Measurements from ENCODE around the gene TMEM87B.

Gene TMEM87B, protein sequence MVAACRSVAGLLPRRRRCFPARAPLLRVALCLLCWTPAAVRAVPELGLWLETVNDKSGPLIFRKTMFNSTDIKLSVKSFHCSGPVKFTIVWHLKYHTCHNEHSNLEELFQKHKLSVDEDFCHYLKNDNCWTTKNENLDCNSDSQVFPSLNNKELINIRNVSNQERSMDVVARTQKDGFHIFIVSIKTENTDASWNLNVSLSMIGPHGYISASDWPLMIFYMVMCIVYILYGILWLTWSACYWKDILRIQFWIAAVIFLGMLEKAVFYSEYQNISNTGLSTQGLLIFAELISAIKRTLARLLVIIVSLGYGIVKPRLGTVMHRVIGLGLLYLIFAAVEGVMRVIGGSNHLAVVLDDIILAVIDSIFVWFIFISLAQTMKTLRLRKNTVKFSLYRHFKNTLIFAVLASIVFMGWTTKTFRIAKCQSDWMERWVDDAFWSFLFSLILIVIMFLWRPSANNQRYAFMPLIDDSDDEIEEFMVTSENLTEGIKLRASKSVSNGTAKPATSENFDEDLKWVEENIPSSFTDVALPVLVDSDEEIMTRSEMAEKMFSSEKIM

GRCh38 chr2:112054847-112055729, at the start of gene TMEM87B:
TMEM87B (plus strand) TSS chr2:112055269; CDS start chr2:112055592, 323 bp downstream.
- DNase-seq (ENCODE audit: low read depth) = peak; percentile 98

DNA sequence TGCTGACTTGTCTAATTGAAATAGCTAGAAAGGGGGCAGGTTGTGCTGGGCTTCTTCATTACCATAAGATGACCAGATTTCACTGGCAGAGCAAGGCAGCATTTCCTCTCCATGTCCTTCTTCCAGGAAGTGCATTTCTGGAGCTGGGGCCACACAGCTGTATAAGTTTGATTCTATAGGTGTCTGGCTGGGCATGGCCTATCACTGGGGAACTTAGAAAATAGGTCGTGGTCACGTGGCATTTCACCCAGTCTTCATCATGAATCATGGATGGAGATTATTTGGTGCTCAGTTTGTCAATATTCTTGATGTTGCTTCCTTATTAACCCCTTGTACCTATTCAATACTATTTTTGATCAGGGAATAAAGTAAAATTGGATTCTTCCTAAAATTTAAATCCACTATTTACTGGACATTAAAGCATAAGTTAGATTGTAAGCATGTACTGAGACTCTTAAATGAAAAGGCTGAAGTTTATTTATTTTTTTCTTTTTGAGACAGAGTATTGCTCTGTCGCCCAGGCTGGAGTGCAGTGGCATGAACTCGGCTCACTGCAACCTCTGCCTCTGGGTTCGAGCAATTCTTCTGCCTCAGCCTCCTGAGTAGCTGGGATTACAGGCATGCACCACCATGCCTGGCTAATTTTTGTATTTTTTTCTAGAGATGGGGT, 49.5 kb upstream of the TMEM87B start:
- no peak for DNase-seq (ENCODE audit: low read depth)

DNA sequence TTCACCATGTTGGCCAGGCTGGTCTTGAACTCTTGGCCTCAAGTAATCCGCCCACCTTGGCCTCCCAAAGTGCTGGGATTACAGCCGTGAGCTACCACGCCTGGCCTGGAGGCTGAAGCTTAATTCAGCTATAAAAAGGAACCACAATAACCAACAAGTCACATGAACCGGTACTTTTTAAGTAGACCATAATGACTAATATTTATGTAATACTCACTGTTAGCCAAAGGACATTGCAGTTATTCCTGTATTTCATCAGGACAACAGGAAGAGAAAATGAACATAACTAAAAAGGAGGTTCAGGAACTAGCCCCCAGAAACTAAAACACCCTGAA, 49.0 kb upstream of the TMEM87B start:
- DNase-seq (ENCODE audit: low read depth) = no peak

- DNase-seq (ENCODE audit: low read depth) = no peak
These were observed 47.6 kb upstream of the TMEM87B start for GRCh38 chr2:112007493-112007892.

- no peak for DNase-seq (ENCODE audit: low read depth)
These were observed 46.1 kb upstream of the TMEM87B start for GRCh38 chr2:112008910-112009485.

GRCh38 chr2:112010751-112011150, 44.3 kb upstream of the TMEM87B start:
- DNase-seq (ENCODE audit: low read depth) = no peak

DNA sequence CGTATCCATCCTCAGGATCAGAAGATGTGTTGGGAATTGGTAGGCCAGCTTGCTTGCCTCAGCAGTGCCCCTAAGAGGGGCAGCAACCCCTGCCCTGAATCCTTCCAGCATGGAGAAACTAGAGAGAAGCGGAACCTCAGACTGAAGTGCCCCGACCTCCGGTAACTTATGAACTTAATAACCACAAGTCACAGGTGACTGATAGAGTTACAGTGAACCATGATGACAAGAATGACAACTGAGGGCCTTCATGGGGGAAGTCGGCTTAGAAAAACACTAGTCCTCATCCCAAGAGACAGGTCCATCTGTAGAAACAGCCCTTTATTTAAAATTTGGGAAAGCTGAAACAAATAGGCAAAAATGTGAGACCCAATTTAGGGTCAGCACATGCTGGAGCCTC, 42.5 kb upstream of the TMEM87B start:
- DNase-seq (ENCODE audit: low read depth) = no peak

GRCh38 chr2:112018846-112019245, 36.2 kb upstream of the TMEM87B start:
- no peak for DNase-seq (ENCODE audit: low read depth)

- no peak for DNase-seq (ENCODE audit: low read depth)
These were observed 35.5 kb upstream of the TMEM87B start for GRCh38 chr2:112019569-112019982.

GRCh38 chr2:112020561-112020960, 34.5 kb upstream of the TMEM87B start:
- DNase-seq (ENCODE audit: low read depth) = no peak

DNA sequence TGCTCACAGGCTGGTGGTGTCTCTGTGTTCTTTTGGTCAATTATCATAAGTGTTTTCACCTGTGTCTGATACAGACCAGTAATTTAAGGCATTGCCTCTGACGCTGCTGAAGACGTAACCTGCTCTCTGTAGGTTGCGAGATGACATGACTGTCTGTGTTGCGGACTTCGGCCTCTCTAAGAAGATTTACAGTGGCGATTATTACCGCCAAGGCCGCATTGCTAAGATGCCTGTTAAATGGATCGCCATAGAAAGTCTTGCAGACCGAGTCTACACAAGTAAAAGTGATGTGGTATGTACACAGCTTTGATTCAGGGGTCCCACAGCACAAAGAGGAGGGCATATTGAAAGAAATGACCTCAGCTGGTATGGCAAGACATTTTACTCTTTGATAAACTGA, 33.8 kb upstream of the TMEM87B start:
- no peak for DNase-seq (ENCODE audit: low read depth)

DNA sequence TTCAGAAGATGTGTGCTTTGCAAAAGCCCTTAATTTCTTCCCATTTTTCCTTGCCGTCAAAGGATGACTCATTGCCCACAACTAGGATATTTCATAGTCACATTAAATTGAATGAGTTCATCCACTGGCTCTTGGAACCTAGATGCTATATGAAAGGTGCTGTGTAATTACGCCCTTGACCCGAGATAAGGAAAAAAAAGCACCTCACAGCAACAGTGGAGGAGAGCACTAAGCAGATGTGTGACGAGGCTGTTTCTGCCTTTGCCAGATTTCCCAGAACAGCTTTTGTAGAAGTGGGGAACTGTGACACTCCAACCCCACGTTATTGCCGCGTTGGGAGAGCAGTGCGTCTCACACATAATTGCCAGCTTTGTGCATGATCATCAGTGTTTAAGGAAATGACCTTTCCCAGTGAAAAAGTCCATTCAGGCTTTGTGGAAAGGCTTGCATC, 33.3 kb upstream of the TMEM87B start:
- no peak for DNase-seq (ENCODE audit: low read depth)

DNA sequence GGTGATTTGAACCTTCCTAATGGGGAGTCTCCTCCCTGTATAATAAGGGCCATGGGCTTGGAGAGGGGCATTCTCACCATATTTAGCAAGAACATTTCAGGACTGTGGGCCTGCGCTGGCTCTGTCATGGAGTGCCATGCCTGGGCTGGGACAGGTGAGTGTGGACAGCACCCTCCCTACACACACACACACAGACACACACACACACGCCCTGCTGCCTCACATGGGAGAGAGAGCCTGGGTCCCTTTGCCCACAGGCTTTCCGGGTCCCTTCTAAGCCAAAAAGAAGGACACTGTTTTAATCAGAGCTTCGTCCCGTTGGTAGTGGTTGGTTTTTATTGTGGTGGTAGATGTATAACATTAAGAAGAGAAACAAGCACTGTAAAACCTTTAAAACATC, 31.4 kb upstream of the TMEM87B start:
- DNase-seq (ENCODE audit: low read depth) = no peak

DNA sequence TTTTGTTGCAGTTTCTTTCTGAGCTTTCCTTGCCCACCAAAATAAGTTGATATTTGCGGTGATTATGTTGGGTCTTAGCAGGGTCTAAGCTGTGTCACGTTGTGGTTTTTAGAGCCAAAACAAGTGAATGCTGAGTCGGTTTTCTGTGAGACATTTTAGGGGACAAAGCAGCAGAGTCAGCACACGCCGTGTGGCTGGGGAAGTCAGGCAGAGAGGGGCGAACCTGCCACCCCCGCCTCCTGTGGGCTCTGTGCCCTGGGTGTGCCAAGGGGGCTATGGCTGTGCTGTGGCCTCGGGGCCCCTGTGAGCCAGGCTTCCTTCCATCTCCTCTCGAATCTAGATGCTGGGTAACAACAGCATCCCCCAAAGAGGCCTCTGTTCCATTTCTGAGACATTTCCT, 30.8 kb upstream of the TMEM87B start:
- no peak for DNase-seq (ENCODE audit: low read depth)

DNA sequence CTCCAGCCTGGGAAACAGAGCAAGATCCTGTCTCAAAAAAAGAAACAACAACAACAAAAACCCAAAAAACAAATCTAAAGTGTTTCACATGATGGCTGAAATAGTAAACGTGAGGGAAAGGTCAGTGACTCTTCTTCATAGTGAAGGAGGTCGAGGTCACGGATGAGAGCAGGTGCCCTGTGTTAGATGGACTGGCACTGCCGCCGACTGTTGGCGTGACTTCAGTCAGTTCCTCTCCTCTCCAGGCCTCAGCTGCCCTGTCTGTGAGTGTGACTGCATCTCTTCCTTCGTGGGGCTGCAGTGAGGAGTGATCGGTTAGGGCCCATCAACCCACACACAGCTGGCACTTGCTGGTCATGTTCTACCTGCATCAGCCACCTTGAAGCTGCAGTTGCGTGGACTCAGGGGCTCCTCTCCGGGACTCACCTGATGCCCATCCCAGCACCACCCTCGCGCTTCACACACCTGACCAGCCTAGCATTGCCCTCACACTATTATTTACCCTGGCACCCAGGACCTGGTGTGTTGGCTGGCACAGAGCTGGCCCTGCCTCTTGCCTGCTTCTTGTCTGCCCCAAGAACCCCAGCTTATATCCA, 30.1 kb upstream of the TMEM87B start:
- no peak for DNase-seq (ENCODE audit: low read depth)

- no peak for DNase-seq (ENCODE audit: low read depth)
These were observed 28.6 kb upstream of the TMEM87B start for GRCh38 chr2:112026509-112026908.

DNA sequence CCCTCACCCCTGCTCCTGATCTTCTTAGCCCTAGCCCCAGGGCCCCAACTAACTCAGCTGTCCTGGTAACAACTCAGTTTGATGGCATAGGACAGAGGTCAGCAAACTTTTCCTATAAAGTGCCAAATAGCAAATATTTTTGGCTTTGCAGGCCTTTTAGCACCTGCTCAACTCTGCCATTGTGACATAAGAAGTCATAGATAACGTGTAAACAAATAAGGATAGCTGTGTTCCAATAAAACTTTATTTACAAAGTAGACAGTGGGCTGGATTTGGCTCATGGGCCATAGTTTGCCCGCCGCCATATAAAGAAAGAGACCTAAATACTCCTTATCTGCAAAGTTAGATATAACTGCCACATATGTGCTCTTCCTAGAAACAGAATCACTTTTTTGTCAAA, 27.3 kb upstream of the TMEM87B start:
- DNase-seq (ENCODE audit: low read depth) = no peak

- DNase-seq (ENCODE audit: low read depth) = no peak
These were observed 25.9 kb upstream of the TMEM87B start for GRCh38 chr2:112029164-112029563.

DNA sequence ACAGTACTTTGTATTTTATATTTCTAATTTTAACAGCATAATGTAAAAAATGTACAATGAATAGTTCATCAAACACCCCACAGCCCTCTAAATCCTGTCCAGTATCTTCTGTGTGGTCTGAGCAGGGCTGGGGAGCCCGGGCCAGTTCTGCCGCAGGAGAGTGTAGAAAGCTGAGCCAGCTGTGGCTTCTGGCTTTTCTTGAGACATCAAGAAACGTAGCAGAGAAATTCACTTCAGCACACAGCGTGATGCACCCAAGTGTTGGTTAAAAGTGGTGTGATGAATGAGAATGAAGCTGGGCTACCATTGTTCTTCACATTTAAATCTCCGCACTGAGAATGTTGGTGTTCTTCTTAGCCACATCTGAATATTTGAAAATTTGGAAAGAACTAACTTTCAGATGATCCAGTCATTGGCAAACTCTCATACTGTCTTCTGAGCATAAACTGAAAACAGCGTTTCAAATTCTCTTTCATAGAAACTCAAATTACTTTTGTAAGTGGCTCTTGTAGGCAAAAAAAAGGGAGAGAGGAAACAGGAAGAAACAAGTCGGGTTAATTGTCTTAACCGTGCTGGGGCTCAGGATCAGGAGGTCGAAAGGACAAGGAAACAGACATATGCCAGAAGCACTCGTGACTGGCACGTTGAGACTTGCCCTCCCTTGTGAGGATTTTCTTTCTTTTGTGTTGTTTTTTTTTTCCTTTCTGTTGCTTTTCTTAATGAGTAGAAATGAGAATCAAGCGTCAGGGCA, 23.4 kb upstream of the TMEM87B start:
- DNase-seq (ENCODE audit: low read depth) = no peak

- no peak for DNase-seq (ENCODE audit: low read depth)
These were observed 22.9 kb upstream of the TMEM87B start for GRCh38 chr2:112032224-112032586.
